ENCODE results near the gene AASDH. TPM values are rescaled to one million over a fixed set of nuclear protein-coding genes. Genes with fewer than 3 reads are reported as not detected.
"Not testable (repeated sequence)": the region's sequence is repeated elsewhere in the genome, so short reads cannot be mapped to it uniquely, and the experiment has no call there.

AASDH gene
- total and polyA plus RNA-seq, 7 experiments from 2014 or later, result 10.2 to 26.8 (median 15.8) TPM

- no peak overlapping the region for H3K27ac ChIP-seq (ENCODE audit: low read depth, low read length)
- H3K36me3 ChIP-seq (ENCODE audit: control insufficient read depth in 2 of 3, insufficient read depth in 3 of 3, low read length in 3 of 3), result peaks cover 0 to 13% (median 0%) of the 10 kb centered on the region in 3 experiments
- no peaks in the 10 kb centered on the region for H3K27me3 Mint-ChIP-seq
- peak overlapping the region in 1 of 9 donors; percentile 10 for H3K27ac Mint-ChIP-seq
- CTCF ChIA-PET, result no interaction called here
- no peaks in the 10 kb centered on the region for H3K9me3 Mint-ChIP-seq
- ATAC-seq, result no peak
- H3K4me3 Mint-ChIP-seq, result no peak overlapping the region
- H3K4me1 ChIP-seq (ENCODE audit: control insufficient read depth in 2 of 2, insufficient read depth in 2 of 2, low read length in 2 of 2), result no peaks in the 10 kb centered on the region
- H3K36me3 Mint-ChIP-seq, result peaks cover 2 to 56% (median 14%) of the 10 kb centered on the region in 5 donors
- no peak for DNase-seq
- peaks cover 0 to 22% (median 8%) of the 10 kb centered on the region in 7 donors for H3K4me1 Mint-ChIP-seq
- intact Hi-C loops (cut with micrococcal nuclease), result no loop called here
- no peaks in the 10 kb centered on the region for H3K27me3 ChIP-seq (ENCODE audit: control insufficient read depth in 2 of 2, insufficient read depth in 2 of 2, low read length in 2 of 2)
- no peaks in the 10 kb centered on the region for H3K9me3 ChIP-seq (ENCODE audit: control insufficient read depth in 2 of 3, low read length in 3 of 3)
- no peak overlapping the region for H3K4me3 ChIP-seq (ENCODE audit: low read length)
- POLR2A ChIA-PET, result no interaction called here
These were observed 11.8 kb downstream of the AASDH start for GRCh38 chr4:56375458-56375857.

- peaks cover 2 to 56% (median 18%) of the 10 kb centered on the region in 5 donors for H3K36me3 Mint-ChIP-seq
- ATAC-seq (no peak), DNase-seq (no peak)
- Histone ChIP-seq H3K36me3 (ENCODE audit: control insufficient read depth in 2 of 3, insufficient read depth in 3 of 3, low read length in 3 of 3) (peaks cover 0 to 17% (median 0%) of the 10 kb centered on the region in 3 experiments), H3K4me3 (ENCODE audit: low read length) (no peak overlapping the region), H3K9me3 (ENCODE audit: control insufficient read depth in 2 of 3, low read length in 3 of 3) (no peaks in the 10 kb centered on the region), H3K27ac (ENCODE audit: low read depth, low read length) (no peak overlapping the region), H3K4me1 (ENCODE audit: control insufficient read depth in 2 of 2, insufficient read depth in 2 of 2, low read length in 2 of 2) (no peaks in the 10 kb centered on the region), H3K27me3 (ENCODE audit: control insufficient read depth in 2 of 2, insufficient read depth in 2 of 2, low read length in 2 of 2) (no peaks in the 10 kb centered on the region)
- peaks cover 0 to 22% (median 9%) of the 10 kb centered on the region in 7 donors for H3K4me1 Mint-ChIP-seq
- intact Hi-C loops (cut with micrococcal nuclease), result no loop called here
- H3K27ac Mint-ChIP-seq, result no peak overlapping the region
- no peaks in the 10 kb centered on the region for H3K9me3 Mint-ChIP-seq
- no peaks in the 10 kb centered on the region for H3K27me3 Mint-ChIP-seq
- ChIA-PET CTCF (no interaction called here), POLR2A (no interaction called here)
- H3K4me3 Mint-ChIP-seq, result no peak overlapping the region
These were observed 12.3 kb downstream of the AASDH start for GRCh38 chr4:56374956-56375355.

- CTCF ChIA-PET, result no interaction called here
- peaks cover 14 to 61% (median 29%) of the 10 kb centered on the region in 5 donors for H3K36me3 Mint-ChIP-seq
These were observed 14.5 kb downstream of the AASDH start for GRCh38 chr4:56372774-56373173.

GRCh38 chr4:56371426-56372220 lies 15.7 kb downstream of the AASDH start:
- Histone ChIP-seq H3K4me1 (ENCODE audit: control insufficient read depth in 2 of 2, insufficient read depth in 2 of 2, low read length in 2 of 2) (no peaks in the 10 kb centered on the region), H3K27me3 (ENCODE audit: control insufficient read depth in 2 of 2, insufficient read depth in 2 of 2, low read length in 2 of 2) (no peaks in the 10 kb centered on the region), H3K36me3 (ENCODE audit: control insufficient read depth in 2 of 3, insufficient read depth in 3 of 3, low read length in 3 of 3) (peaks cover 0 to 23% (median 0%) of the 10 kb centered on the region in 3 experiments), H3K27ac (ENCODE audit: low read depth, low read length) (no peak overlapping the region), H3K4me3 (ENCODE audit: low read length) (no peak overlapping the region), H3K9me3 (ENCODE audit: control insufficient read depth in 2 of 3, low read length in 3 of 3) (no peaks in the 10 kb centered on the region)
- Mint-ChIP-seq H3K36me3 (peaks cover 15 to 56% (median 29%) of the 10 kb centered on the region in 5 donors), H3K4me3 (no peak overlapping the region), H3K27me3 (no peaks in the 10 kb centered on the region), H3K9me3 (peaks cover 0 to 4% (median 0%) of the 10 kb centered on the region in 11 donors), H3K4me1 (peaks cover 0 to 19% (median 8%) of the 10 kb centered on the region in 7 donors), H3K27ac (no peak overlapping the region)
- DNase-seq (no peak), ATAC-seq (no peak)
- ChIA-PET POLR2A (no interaction called here), CTCF (no interaction called here)
- intact Hi-C loops (cut with micrococcal nuclease), result no loop called here

More at GRCh38 chr4:56372774-56373173, 14.5 kb downstream of the AASDH start:
- intact Hi-C loops (cut with micrococcal nuclease), result no loop called here
- H3K9me3 ChIP-seq (ENCODE audit: control insufficient read depth in 2 of 3, low read length in 3 of 3), result no peaks in the 10 kb centered on the region
- H3K4me3 ChIP-seq (ENCODE audit: low read length), result no peak overlapping the region
- H3K36me3 ChIP-seq (ENCODE audit: control insufficient read depth in 2 of 3, insufficient read depth in 3 of 3, low read length in 3 of 3), result peaks cover 0 to 23% (median 0%) of the 10 kb centered on the region in 3 experiments
- POLR2A ChIA-PET, result no interaction called here
- Mint-ChIP-seq H3K4me3 (no peak overlapping the region), H3K9me3 (peaks cover 0 to 4% (median 0%) of the 10 kb centered on the region in 11 donors), H3K4me1 (peaks cover 0 to 19% (median 9%) of the 10 kb centered on the region in 7 donors), H3K27ac (no peak overlapping the region), H3K27me3 (no peaks in the 10 kb centered on the region)
- H3K4me1 ChIP-seq (ENCODE audit: control insufficient read depth in 2 of 2, insufficient read depth in 2 of 2, low read length in 2 of 2), result no peaks in the 10 kb centered on the region
- DNase-seq (no peak), ATAC-seq (no peak)
- H3K27me3 ChIP-seq (ENCODE audit: control insufficient read depth in 2 of 2, insufficient read depth in 2 of 2, low read length in 2 of 2), result no peaks in the 10 kb centered on the region
- no peak overlapping the region for H3K27ac ChIP-seq (ENCODE audit: low read depth, low read length)

- no peak overlapping the region for H3K4me3 Mint-ChIP-seq
- H3K27ac ChIP-seq (ENCODE audit: low read depth, low read length), result no peak overlapping the region
- H3K4me1 Mint-ChIP-seq, result peaks cover 0 to 14% (median 7%) of the 10 kb centered on the region in 7 donors
- H3K27me3 Mint-ChIP-seq, result no peaks in the 10 kb centered on the region
- ATAC-seq (no peak), DNase-seq (no peak)
- CTCF ChIA-PET, result no interaction called here
- no peaks in the 10 kb centered on the region for H3K4me1 ChIP-seq (ENCODE audit: control insufficient read depth in 2 of 2, insufficient read depth in 2 of 2, low read length in 2 of 2)
- H3K27ac Mint-ChIP-seq, result no peak overlapping the region
- H3K9me3 ChIP-seq (ENCODE audit: control insufficient read depth in 2 of 3, low read length in 3 of 3), result no peaks in the 10 kb centered on the region
- H3K4me3 ChIP-seq (ENCODE audit: low read length), result no peak overlapping the region
- POLR2A ChIA-PET, result interaction anchor here (0.7 kb wide), 1 partner anchor 12 kb away, joined by 3 read pairs; no protein-coding TSS in a partner anchor
- peaks cover 0 to 5% (median 0%) of the 10 kb centered on the region in 11 donors for H3K9me3 Mint-ChIP-seq
- peaks cover 0 to 23% (median 0%) of the 10 kb centered on the region in 3 experiments for H3K36me3 ChIP-seq (ENCODE audit: control insufficient read depth in 2 of 3, insufficient read depth in 3 of 3, low read length in 3 of 3)
- H3K36me3 Mint-ChIP-seq, result peaks cover 15 to 55% (median 25%) of the 10 kb centered on the region in 5 donors
- intact Hi-C loops (cut with micrococcal nuclease), result no loop called here
- no peaks in the 10 kb centered on the region for H3K27me3 ChIP-seq (ENCODE audit: control insufficient read depth in 2 of 2, insufficient read depth in 2 of 2, low read length in 2 of 2)
These were observed 16.9 kb downstream of the AASDH start for GRCh38 chr4:56370377-56370776.

- H3K9me3 Mint-ChIP-seq; intact Hi-C loops (cut with micrococcal nuclease); H3K9me3 ChIP-seq (ENCODE audit: control insufficient read depth in 2 of 3, low read length in 3 of 3); H3K4me1 ChIP-seq (ENCODE audit: control insufficient read depth in 2 of 2, insufficient read depth in 2 of 2, low read length in 2 of 2); DNase-seq; H3K4me3 Mint-ChIP-seq; H3K4me3 ChIP-seq (ENCODE audit: low read length); H3K27me3 ChIP-seq (ENCODE audit: control insufficient read depth in 2 of 2, insufficient read depth in 2 of 2, low read length in 2 of 2); H3K36me3 ChIP-seq (ENCODE audit: control insufficient read depth in 2 of 3, insufficient read depth in 3 of 3, low read length in 3 of 3); H3K27me3 Mint-ChIP-seq; CTCF ChIA-PET; ATAC-seq; POLR2A ChIA-PET; H3K27ac ChIP-seq (ENCODE audit: low read depth, low read length); H3K27ac Mint-ChIP-seq: not testable (repeated sequence)
- peaks cover 0 to 15% (median 5%) of the 10 kb centered on the region in 7 donors for H3K4me1 Mint-ChIP-seq
- peaks cover 8 to 59% (median 28%) of the 10 kb centered on the region in 5 donors for H3K36me3 Mint-ChIP-seq
These were observed 24.3 kb downstream of the AASDH start for GRCh38 chr4:56362981-56363380.

GRCh38 chr4:56360071-56360470 lies 27.2 kb downstream of the AASDH start:
- ChIA-PET POLR2A (no interaction called here), CTCF (no interaction called here)
- intact Hi-C loops (cut with micrococcal nuclease), result no loop called here
- no peak for ATAC-seq
- Histone ChIP-seq H3K27me3 (ENCODE audit: control insufficient read depth in 2 of 2, insufficient read depth in 2 of 2, low read length in 2 of 2) (no peaks in the 10 kb centered on the region), H3K36me3 (ENCODE audit: control insufficient read depth in 2 of 3, insufficient read depth in 3 of 3, low read length in 3 of 3) (no peaks in the 10 kb centered on the region), H3K4me1 (ENCODE audit: control insufficient read depth in 2 of 2, insufficient read depth in 2 of 2, low read length in 2 of 2) (no peaks in the 10 kb centered on the region), H3K27ac (ENCODE audit: low read depth, low read length) (no peak overlapping the region), H3K4me3 (ENCODE audit: low read length) (no peak overlapping the region), H3K9me3 (ENCODE audit: control insufficient read depth in 2 of 3, low read length in 3 of 3) (no peaks in the 10 kb centered on the region)
- DNase-seq, result no peak
- Mint-ChIP-seq H3K27me3 (no peaks in the 10 kb centered on the region), H3K36me3 (peaks cover 8 to 58% (median 22%) of the 10 kb centered on the region in 5 donors), H3K4me1 (peaks cover 0 to 7% (median 0%) of the 10 kb centered on the region in 7 donors), H3K27ac (peak overlapping the region in 1 of 9 donors; percentile 12), H3K9me3 (peaks cover 0 to 4% (median 0%) of the 10 kb centered on the region in 11 donors), H3K4me3 (no peak overlapping the region)

Data from naive thymus-derived CD4-positive, alpha-beta T cell (primary cell).